Measurements from ENCODE around the gene TBXA2R.
"Not testable (repeated sequence)": the region's sequence is repeated elsewhere in the genome, so short reads cannot be mapped to it uniquely, and the experiment has no call there.

Gene TBXA2R

DNA sequence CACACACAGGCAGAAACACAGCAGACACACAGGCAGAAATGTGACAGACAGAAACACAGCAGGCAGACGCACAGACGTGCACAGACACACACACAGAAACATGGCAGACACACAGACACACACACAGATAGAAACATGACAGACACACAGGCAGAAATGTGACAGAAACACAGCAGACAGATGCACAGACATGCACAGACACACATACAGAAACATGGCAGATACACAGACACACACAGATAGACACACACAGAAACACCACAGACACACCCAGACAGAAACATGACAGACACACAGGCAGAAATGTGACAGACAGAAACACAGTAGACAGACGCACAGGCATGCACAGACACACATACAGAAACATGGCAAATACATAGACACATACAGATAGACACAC lies 1.3 kb downstream of the TBXA2R start:
- DNase-seq (ENCODE audit: low read depth in 2 of 2), result no peak

DNA sequence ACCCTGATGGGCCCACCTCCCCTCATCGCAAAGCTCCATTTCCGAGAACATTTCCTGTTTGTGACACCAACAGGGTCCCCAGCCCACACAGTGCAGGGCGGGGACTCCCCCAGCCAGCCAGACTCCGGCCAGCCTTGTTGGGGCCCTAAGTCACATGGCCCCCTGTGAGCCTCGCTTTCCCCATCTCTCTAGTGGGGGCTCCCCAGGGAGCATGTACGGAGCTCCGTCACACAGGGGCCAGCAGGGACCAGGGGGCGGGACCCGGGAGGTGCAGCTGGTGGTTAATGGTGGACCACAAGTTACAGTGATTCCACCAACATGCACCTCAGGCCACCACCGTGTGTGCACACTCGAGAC lies 1.7 kb downstream of the TBXA2R start:
- DNase-seq (ENCODE audit: low read depth in 2 of 2), result no peak

DNA sequence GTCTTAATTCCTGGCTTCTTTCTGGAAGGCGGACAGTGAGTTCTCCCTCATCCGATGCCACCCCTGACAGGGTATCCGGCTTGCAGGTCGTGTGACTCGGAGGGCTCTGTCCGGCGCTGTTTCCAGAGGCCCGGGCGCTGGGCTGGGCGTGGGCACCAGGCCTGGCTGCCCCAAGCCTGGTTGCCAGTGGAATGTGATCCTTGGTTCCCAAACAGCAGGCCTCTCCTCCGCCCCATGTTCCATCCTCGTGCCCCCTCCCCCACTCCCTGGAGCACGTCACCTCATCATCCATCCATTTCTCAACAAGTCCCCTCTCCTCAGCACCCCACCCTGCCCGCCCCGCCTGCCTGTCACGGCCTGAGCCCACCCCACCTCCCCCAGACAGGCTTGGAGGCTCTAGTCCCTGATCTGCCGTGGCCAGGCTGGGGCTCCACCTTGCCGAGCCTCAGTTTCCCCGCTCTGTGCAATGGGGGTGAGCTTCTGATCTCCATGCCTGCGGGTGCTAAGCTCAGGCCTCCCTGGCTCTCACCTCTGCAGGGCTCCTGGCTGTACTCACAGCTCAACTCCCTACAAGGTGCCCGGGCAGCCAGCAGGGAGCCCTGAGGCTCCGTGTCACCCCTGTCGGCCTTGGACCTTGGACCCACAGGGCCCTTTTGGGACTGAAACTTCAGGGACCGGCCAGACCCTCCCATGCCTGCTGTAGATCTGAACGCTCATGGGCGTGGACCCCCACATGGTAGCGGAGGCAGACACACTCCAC lies 2.3 kb downstream of the TBXA2R start:
- DNase-seq (ENCODE audit: low read depth in 2 of 2), result no peak

DNA sequence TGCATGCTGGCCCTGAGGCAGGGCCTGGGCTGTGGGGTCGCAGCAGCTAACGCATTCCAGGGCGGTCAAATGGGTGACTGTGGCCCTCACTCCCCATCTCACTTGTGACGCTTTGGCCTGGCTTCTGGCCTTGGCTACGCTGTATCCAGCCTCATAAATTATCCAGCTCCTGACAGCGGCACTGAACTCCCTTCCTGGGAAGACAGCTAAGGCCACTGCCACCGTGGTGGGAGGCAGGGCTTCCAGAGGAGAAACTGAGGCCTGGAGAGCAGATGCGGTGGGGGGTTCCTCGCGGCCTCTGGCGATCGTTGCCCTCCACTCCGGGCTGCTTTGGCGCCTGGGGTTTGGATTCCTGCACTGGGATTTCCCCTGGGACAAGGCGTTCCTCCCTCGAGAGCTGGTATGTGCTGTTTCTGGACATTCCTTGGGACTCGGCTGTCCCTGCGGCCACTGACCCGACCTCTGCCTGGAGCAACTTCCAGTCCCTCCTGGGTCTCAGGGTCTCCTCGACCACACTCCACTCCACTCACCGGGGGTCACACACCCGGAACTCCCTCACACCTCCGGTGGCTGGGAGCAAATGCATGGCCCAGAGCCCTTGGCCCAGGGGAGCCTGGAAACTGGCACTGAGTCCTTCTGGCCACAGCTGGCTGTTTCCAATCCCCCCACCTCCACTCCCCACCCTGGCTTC lies 3.4 kb downstream of the TBXA2R start:
- DNase-seq (ENCODE audit: low read depth in 2 of 2), result no peak

DNA sequence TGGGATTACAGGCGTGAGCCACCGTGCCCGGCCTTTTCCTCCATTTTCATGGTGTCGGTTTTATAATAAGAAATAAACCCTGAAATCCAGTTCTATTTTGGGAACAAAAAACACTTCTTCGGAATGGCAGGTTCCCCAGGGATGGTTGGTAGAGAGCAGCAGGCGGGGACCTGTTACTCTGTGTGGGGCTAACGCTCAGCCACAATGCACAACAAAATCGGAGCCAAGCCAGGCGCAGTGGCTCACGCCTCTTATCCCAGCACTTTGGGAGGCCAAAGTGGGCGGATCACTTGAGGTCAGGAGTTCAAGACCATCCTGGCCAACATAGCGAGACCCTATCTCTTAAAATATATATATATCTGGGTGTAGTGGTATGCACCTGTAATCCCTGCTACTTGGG lies 5.7 kb downstream of the TBXA2R start:
- no peak for DNase-seq (ENCODE audit: low read depth in 2 of 2)

DNA sequence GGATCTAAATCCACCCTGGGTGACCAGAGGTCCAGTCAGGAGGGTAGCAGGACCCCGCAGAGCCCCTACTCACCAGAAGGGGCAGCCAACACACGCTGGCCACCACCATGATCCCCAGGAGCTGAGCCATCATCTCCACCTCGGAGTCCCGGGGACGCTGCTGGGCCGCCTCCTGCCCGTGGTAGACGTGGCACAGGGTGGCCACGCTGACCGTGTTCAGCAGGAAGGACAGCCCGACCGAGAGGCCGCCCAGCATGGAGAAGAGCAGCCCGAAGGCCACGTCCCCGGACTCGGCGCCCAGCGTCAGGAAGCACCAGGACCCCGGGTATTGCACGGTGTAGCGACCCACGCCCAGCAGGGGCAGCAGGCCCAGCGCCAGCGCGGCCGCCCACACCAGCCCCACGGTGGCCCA lies 6.9 kb downstream of the TBXA2R start:
- DNase-seq (ENCODE audit: low read depth in 2 of 2), result no peak

DNA sequence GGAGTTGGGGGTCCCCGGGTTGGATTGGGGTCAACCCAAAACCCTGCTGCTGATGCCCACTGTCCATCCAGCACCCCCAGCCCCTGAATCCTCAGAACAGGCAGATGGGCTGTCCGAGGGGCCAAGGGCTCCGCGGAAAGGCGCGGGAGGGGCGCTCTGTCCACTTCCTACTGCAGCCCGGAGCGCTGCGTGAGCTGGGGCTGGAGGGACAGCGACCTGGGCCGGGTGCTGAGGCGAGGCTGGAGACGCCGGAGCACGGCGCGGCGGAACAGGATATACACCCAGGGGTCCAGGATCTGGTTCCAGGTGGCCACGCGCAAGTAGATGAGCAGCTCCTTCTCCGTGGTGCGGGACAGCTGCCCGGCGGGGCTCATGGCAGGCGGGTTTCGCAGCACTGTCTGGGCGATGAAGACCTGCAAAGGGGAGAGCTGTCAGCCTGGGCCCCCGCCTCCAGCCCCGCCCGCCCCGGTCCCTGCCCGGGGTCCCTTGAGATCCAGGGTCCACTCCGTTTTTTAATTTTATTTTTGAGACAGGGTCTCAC lies 11.1 kb downstream of the TBXA2R start:
- no peak for DNase-seq (ENCODE audit: low read depth in 2 of 2)

DNA sequence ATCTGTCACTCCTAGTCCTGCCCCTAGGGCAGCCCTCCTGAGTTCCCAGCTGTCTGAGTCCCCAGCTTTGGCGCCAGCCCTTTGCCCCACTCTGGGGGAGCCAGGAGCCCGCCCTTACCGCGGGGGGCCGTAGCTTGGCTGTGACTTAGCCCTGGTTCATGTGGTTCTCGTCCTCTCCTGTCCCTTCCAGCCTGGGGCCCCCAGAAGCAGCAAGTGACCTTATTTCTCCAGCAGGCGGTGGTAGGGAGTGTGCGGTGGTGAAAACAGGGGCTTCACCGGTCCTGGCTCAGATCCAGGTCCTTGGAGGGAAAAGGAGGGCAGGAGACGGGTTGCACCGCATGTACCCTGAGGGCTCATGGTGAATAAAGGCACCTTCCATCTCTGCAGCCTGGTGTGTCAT lies 13.5 kb downstream of the TBXA2R start:
- DNase-seq (ENCODE audit: low read depth in 2 of 2), result no peak

DNA sequence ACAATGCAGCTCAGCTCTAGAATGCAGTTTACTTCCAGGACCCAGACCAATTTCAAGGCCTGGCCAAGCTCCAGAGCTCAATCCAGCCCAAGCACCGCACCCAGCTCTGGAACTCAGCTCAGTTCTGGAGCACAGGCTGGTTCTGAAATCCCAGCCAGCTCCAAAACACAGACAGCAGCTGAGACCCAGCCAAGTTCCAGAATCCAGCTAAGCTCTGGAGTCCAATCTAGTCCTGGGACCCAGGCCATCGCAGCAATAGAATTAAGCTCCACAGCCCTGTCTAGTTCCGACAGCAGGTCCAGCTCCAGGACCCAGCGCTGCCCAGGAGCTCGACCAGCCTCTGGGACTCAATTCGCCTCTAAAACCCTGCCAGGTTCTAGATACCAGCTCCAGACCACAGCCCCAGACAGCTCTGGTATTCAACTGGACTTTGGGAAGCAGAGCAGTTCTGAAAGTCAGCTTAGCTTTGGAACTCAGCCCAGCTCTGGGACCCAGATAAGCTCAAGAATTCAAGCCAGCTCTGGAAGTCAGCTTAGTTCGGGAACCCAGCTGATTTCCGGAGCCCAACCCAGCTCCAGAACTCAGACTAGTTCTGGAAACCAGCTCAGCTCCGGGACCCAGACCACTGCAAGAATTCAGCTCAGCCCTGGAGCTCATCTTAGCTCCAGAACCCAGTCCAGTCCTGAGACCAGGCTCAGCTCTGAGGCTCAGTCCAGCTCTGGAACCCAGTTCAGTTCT lies 14.6 kb downstream of the TBXA2R start:
- no peak for DNase-seq (ENCODE audit: low read depth in 2 of 2)

DNA sequence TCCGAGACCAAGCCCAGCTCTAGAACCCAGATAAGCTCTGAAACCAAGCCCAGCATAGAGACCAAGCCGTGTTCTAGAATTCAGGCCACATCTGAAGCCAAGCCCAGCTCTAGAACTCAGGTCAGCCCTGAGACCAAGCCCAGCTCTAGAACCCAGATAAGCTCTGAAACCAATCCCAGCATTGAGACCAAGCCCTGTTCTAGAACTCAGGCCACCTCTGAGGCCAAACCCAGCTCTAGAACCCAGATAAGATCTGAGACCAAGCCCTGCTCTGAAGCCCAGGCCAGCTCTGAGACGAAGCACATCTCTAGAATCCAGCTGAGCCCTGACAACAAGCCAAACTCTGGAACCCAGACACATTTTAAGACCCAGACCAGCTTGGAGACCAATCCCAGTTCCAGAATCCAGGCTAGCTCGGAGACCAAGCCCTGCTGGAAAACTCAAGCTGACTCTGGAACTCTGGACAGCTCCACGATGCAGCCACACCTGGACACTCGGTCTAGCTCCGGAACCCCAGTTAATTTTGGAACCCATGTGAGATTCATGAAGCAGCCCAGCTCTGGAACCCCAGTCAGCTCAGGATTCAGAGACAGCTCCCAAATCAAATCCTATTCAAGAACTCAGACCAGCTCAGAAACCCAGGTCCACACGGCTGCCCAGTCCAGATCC lies 15.6 kb downstream of the TBXA2R start:
- DNase-seq (ENCODE audit: low read depth in 2 of 2), result no peak

DNA sequence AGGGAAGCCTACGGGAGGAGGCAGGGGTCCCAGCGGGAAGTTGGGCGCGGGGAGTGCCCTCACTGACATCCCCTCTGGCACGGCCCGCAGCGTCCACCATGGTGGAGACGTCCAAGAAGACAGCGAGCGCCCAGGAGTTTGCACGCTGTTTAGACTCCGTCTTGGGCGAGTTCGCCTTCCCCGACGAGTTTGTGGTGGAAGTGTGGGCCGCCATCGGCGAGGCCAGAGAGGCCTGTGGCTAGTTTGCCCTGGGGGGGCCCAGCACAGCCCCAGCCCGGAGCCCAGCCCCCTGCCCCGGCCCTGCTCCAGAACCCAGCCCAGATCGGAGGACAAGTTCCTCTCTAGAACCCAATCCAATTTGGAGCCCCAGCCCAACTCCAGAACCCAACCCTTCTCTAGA lies 16.7 kb downstream of the TBXA2R start:
- no peak for DNase-seq (ENCODE audit: low read depth in 2 of 2)

DNA sequence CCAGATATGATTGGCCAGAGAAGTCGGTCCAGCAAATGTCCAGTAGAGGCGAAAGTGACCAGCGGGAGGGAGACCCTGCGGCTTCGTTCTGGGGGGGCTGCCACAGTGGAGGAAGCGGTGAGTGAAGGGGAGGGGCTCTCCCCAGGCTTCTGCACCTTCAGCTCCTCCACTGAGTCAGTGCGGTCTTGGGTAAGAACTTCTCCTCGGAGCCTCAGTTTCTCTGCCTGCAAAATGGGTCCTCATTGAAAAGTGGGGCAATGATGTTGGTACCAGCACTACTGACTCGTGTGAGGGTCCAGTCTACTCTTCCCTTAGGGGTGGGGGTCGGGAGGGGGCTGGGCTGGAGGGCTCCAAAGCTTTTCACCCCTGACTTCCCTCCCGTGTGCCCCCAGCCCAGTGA lies 17.2 kb downstream of the TBXA2R start:
- DNase-seq (ENCODE audit: low read depth in 2 of 2), result no peak

DNA sequence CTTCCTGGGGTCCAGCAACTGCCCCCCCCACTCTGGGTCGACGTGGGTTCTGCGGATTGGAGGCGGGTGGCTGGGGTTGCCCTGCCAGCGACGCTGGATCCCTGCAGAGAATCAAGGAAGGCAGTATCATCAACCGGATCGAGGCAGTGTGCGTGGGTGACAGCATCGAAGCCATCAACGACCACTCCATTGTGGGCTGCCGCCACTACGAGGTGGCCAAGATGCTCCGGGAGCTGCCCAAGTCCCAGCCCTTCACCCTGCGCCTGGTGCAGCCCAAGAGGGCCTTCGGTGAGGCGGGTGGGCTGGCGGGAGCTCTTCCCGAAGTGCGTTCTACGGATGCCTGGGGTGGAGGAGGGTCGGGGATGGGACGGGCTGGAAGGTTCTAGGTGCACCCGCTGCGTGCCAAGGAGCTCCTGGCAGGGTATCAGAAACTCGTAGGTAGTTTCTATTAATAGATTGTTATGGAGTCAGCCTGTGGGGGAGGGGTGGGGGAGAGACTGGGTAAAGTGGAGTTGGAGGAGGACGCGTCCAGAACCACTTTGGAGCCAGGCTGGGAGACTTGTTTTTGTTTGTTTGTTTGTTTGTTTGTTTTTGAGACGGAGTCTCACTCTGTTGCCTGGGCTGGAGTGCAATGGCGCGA lies 19.8 kb downstream of the TBXA2R start:
- no peak for DNase-seq (ENCODE audit: low read depth in 2 of 2)

DNA sequence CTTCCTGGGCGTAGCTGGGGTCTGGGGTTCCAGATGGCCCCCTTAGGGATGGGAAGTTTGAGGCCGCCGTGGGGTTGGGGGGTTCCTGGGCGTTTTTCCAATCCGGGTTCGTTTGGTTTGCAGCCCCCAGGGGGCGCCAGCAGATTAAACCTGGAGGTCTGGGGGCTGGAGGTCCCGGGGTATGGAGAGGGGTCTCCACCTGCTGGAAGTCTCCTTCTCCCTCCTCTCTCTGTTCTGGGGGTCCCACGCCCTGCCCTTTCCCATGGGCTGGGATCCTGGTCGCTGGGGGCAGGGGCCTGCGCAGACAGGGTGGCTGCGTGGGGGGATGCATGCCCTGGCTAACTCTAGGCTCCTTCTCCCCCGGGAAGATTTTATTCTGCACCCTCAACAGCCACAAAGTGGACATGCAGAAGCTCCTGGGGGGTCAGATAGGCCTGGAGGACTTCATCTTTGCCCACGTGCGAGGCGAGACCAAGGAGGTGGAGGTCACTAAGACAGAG lies 20.5 kb downstream of the TBXA2R start:
- DNase-seq (ENCODE audit: low read depth in 2 of 2), result no peak

DNA sequence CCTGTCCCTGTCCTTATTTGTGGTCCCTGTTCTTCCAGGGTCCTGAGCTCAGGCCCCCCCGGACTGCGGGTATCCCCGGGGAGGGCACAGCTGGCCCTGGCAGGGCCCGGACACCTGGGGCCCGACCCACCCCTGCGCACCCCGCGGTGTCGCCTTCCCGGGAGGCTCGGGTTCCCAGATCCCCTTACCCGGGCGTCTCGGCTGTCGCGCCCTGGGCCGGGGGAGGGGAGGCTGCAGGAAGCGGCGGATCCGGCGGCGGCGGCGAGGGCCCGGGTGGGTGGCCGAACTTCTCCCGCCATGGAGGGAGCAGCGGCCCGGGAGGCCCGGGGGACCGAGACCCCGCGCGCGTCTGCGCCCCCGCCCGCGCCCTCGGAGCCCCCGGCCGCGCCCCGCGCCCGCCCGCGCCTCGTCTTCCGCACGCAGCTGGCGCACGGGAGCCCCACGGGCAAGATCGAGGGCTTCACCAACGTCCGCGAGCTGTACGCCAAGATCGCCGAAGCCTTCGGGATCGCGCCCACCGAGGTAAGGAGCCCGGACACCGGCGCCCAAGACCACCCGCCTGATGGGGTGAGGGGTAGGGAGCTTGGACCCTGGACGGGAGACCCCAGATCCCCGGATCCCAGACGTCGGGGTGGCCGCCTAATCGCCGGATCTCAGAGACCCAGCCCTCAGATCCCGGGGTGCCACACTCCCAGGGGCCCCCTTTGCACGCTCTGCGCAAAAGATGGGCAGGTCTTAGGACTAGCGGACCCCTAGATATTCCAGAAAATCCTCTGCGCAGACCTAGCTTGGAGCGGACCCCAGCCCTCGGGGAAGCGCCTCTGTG lies 21.2 kb downstream of the TBXA2R start, which contains the start of gene GIPC3:
GIPC3 (plus strand) TSS at position 178 of the 826 bp plus-strand sequence; CDS start at position 298, 120 bp downstream.
- DNase-seq (ENCODE audit: low read depth in 2 of 2), result no peak

DNA sequence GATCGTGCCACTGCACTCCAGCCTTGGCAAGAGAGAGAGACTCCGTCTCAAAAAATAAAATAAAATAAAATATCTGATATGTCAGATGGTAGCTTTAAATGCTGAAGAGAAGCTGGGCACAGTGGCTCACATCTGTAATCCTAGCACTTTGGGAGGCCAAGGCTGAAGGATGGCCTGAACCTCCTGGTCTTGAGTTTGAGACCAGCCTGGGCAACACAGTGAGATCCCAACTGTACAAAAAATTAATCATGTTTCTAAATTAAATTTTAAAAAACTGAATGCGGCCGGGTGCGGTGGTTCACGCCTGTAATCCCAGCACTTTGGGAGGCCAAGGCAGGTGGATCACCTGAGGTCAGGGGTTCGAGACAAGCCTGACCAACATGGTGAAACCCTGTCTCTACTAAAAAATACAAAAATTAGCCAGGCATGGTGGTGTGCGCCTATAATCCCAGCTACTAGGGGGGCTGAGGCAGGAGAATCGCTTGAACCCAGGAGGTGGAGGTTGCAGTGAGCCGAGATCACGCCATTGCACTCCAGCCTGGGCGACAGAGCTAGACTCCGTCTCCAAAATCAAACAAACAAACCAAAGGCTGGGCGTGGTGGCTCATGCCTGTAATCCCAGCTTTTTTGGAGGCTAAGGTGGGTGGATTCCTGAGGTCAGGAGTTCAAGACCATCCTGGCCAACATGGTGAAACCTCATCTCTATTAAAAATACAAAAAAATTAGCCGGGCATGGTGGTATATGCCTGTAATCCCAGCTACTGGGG lies 22.5 kb downstream of the TBXA2R start:
- DNase-seq (ENCODE audit: low read depth in 2 of 2), result not testable (repeated sequence)

DNA sequence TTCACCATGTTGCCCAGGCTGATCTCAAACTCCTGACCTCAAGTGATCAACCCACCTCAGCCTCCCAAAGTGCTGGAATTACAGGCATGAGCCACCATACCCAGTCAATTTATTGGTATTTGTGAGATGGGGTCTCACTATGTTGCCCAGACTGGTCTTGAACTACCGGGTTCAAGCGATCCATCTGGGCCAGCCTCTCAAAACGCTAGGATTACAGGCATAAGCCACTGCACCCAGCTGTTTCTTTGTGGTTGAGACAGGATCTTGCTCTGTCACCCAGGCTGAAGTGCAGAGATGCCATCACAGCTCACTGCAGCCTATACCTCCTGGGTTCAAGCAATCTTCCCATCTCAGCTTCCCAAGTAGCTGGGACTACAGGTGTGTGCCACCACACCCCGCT lies 24.9 kb downstream of the TBXA2R start:
- not testable (repeated sequence) for DNase-seq (ENCODE audit: low read depth in 2 of 2)

DNA sequence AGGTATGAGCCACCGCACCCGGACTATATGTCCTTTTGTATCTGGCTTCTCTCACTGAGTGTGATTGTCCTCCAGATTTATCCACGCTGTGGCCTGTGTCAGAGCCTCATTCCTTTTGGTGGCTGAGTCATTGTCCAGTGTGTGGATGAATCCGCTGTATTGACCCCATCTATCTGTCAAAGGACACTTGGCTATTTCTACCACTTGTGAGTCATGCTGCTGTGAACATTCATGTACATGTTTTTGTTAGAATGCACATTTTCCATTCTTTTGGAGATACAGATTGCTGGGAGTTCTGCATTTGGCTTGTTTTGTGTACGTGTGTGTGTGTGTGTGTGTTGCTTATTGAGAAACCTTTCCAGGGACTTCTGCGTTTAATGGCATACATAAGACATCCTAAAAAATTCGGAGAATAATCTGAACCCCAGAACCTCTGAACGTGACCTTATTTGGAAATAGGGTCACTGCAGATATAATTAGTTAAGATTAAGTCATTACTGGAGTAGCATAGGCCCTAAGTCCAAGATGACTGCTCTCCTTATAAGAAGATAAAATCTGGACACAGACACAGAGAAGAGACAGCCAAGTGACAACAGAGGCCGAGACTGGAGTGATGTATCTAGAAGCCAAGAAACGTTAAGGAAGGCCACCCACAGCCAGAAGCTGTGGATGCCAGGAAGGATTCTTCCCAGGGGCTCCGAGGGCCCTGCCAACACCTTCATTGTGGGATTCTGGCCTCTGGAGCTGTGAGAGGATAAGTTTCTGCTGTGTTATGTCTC lies 26.3 kb downstream of the TBXA2R start:
- DNase-seq (ENCODE audit: low read depth in 2 of 2), result no peak

DNA sequence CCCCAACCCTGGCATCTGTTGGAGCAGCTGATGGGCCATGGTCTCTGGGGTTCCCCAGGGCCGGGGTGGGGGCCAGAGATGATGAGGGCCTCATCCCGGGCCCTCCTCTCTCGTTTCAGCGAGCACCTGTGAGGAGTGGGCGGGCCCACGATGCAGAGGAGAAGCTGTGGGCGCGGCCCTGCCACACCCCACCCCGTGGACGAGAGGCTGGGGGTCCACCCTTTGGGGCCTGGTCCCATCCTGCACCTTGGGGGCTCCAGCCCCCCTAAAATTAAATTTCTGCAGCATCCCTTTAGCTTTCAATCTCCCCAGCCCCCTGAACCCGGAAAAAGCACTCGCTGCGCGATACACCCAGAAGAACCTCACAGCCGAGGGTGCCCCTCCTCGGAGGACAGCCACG lies 28.3 kb downstream of the TBXA2R start:
- no peak for DNase-seq (ENCODE audit: low read depth in 2 of 2)
